Measurements from ENCODE around the gene TLK1.
A peak's percentile ranks its signal among the peaks of the same experiment; 100 is the strongest.
"Not testable (repeated sequence)": the region's sequence is repeated elsewhere in the genome, so short reads cannot be mapped to it uniquely, and the experiment has no call there.

TLK1 gene

DNA sequence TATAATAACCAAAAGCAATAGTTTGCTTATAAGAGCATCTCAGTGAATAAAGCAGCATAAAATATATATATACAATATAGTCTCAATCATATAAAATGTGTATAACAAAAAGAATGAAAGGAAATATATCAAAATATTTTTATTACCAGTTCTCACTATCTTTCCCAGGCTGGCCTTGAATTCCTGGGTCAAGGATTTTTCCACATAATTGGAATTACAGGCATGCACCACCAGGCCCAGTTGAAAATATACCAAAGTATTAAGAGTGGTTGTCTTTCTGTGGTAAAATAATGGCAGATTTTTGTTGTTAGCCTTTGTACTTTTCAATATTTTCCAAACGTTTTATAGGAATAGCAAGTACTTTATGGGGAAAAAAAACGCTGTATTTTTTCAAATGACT, 8.6 kb upstream of the TLK1 start:
- no peak for DNase-seq (ENCODE audit: low read depth)

DNA sequence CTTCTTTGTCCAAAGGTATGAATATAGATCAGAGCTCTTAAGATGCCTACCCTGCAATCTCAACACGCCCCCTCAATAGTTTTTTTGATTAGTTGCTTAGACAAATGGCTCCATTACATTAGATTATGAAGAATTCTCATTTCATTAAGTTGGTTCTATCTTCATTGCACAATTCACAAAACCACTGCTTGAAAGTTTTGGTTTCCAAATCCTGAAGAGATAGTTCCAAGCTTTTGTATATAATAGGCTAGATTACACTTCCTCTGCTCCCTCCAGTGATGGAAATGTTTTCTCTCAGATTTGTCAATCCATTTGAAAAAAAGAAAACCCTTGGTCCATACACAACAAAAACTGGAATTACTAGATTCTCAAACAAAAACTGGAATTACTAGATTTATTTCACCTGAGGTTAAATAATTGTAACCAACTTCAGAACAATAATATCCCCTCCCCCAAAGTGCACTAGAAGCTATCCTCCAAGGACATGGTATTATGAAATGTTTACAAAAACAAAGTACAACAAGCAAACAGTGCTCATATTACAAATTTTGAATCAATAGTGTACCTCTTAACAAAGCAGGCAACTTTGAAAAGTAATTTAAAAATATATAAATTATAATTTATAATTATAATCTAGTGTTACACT, 6.8 kb upstream of the TLK1 start:
- DNase-seq (ENCODE audit: low read depth): no peak

- no peak for DNase-seq (ENCODE audit: low read depth)
These were observed 5.8 kb upstream of the TLK1 start for GRCh38 chr2:171166328-171166983.

DNA sequence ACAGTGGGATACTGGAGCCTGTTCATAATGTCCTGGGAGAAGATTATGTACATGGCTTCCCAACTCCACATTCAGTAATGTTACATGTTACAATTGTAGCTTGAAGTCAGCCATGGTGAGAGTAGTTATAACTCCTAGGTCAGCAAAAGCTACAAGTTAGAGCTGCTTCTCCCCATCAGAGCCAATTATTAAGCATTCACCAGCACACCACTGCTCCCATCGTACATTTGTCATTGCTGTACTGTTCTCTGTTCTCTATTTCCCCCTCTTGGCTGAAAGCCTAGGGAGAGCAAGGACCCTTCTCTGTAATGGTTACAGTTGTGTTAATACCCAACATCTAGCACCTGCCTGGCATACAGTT, 5.3 kb upstream of the TLK1 start:
- no peak for DNase-seq (ENCODE audit: low read depth)

DNA sequence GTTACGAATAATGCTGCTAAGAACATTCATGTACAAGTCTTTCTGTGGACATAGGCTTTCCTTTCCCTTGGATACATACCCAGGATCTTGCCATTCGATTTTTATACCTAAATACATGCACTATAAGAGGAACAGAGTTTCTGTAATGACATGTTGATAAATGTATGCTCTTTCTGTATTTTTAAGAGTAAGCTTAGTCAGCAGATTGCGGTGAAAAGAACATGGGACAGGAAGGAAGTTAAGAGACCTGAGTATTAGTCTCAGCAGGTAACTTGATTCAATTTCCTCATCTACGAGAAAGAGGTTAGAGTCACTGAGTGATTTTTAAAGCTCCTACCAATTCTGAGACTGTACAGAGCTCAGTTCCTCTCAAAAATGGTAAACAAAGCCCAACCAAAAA, 2.6 kb upstream of the TLK1 start:
- no peak for DNase-seq (ENCODE audit: low read depth)

DNA sequence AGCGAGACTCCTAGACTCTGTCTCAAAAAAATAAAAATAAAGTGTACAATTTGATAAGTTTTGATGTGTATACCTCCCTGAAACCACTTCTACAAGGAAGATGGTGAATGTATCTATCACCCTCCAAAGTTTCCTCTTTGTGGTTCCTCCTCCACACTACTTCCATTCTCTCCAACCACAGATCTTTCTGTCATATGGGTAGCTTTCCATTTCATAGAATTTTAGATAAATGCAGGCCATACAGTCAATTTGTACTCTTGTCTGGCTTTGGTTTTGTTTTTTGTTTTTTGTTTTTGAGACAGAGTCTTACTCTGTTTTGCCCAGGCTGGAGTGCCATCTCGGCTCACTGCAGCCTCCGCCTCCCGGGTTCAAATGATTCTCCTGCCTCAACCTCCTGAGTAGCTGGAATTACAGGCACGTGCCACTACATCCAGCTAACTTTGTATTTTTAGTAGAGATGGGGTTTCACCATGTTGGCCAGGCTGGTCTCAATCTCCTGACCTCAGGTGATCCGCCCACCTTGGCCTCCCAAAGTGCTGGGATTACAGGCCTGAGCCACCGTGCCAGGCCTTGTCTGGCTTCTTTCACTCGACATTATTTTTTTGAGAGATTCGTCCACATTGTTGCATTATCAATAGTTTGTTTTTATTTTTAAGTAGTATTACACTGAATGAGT, 2.0 kb upstream of the TLK1 start:
- not testable (repeated sequence) for DNase-seq (ENCODE audit: low read depth)

GRCh38 chr2:171160956-171161740, 455 bp upstream of the TLK1 start:
- DNase-seq (ENCODE audit: low read depth): peak; percentile 80

DNA sequence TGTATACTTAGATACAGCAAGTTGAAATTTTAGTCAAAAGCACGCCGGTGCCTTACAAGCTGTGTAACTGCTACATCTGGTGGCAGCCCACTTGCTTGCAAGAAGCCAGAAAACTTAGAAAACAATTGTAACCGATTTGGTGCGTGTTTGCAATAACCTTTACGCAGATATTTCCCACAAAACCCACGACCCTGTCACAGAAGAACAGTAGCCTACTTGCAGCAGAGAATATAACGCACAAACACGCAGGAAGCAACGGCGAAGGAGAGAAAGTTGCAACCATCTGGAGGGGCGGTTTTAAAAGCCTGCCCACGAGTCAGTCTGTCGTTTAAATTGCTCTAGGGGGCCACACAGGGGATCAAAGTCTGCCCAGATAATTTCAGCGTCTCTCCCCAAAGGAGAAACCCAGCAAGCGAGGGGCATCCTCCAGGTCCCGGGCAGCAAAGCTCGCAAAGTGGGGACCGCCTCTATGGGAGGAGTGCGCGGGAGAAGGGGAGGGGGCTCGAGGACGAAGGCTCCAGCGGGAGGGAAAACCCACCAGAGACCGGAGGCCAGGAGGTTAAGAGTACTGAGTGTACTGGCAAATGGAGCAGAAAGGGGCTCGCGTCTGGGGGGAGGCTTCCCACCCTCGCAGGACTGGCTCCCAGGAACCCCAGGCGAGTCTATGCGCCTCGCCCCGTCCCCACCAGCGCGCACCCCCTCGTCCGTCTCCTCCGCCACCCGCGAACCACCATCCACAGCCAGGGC, 1.1 kb downstream of the TLK1 start:
- DNase-seq (ENCODE audit: low read depth): peak; percentile 61

DNA sequence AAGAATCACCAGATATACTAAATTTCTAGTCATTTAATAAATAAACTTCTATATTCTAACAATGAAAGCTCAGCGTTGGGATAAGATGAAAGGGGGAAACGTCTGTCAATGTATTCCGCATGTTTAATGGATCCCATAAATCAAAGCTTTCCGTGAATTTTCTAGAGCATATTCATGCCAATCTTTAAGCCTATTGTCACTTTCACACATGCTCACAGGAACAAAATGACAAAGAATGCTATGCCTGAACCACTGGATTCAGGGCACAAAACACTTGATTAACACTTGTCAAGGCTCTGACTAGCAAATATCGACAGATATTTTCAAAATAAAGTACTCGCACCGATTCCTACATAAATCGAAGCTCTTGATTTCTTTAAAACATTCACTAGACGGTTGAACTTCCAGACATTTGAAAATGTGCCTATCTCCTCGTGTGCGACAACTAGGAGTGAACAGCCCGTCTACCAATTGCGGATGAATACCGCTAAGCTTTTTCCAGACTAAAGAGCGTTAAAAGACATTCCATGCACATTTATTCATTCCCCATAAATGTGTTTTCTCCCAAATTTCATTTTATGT, 1.8 kb downstream of the TLK1 start:
- no peak for DNase-seq (ENCODE audit: low read depth)

GRCh38 chr2:171158036-171158789, 2.5 kb downstream of the TLK1 start:
- no peak for DNase-seq (ENCODE audit: low read depth)

- no peak for DNase-seq (ENCODE audit: low read depth)
These were observed 3.6 kb downstream of the TLK1 start for GRCh38 chr2:171157109-171157500.

- DNase-seq (ENCODE audit: low read depth): no peak
These were observed 6.3 kb downstream of the TLK1 start for GRCh38 chr2:171154348-171154747.

DNA sequence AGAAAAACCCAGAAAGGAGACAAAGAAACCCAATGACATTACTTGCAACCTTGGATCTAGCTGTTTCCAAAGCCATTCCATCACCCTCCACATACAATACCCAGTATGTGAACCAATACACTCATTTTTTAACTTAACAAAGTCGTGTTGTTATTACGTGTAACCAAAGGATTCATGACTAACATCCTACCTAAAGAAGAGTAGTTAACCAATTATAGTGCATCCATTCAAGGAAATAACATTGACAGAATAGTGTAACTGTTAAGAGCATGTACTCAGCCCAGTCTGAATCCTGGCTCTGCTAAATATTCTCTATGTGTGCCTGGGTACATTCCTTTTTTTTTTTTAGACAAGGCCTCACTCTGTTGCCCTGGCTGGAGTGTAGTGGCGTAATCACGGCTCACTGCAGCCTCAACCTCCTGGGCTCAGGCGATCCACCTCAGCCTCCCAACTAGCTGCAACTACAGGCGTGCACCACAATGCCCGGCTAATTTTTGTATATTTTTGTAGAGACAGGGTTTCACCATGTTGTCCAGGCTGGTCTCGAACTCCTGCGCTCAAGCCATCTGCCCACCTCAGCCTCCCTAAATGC, 9.9 kb downstream of the TLK1 start:
- DNase-seq (ENCODE audit: low read depth): no peak

GRCh38 chr2:171149986-171150693, 10.6 kb downstream of the TLK1 start:
- no peak for DNase-seq (ENCODE audit: low read depth)

GRCh38 chr2:171149171-171149938, 11.3 kb downstream of the TLK1 start:
- no peak for DNase-seq (ENCODE audit: low read depth)

DNA sequence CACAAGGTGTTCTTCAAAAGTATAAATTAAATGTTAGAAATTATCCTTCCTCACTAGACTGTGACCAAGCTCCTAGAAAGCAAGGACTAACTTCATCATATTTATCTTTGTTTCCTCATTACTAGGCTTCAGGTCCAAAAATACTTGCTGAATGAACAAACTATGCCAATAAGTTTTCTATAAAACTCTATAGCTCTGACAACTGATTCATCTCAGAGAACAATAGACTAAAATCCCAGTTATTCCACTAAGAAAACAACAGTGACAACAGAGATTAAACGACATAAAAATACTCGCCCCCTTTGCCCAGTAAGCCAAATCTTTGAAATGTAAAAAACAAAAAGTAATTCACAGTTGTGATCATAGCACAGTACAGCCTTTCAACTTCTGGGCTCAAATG, 13.6 kb downstream of the TLK1 start:
- no peak for DNase-seq (ENCODE audit: low read depth)

DNA sequence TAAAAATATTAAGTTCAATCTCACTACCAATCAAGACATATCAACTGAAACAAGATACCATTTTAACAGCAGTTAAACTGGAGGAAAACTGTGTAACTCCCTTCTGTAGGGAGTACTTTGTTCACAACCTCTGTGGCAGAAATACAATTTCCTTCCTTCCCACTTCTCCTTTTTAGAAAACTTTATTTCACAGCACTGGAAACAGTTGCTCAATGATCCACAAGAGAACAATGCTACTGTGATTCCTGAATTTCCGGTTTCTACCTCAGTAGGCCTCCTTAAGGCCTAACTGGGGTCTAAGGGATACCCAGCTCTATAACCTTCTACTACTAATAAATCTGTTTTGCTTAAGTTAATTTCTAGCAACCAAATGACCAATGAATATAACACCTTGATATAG, 14.1 kb downstream of the TLK1 start:
- no peak for DNase-seq (ENCODE audit: low read depth)

GRCh38 chr2:171146071-171146470, 14.6 kb downstream of the TLK1 start:
- DNase-seq (ENCODE audit: low read depth): no peak

GRCh38 chr2:171143670-171144062, 17.0 kb downstream of the TLK1 start:
- DNase-seq (ENCODE audit: low read depth): no peak
